Bronchial epithelial cell (primary cell): ENCODE results near the gene POLR2L. TPM values are rescaled to one million over a fixed set of nuclear protein-coding genes. Genes with fewer than 3 reads are reported as not detected.

Source experiments
- DNase-seq: peaks from one replicate; pipeline ENCODE4 v3.0.0-alpha.2; 2010; ENCODE audit warnings: low read depth
- FAIRE-seq: peaks from 2 replicates; lab custom pipeline; 2011; peaks lifted over from hg19 to GRCh38; lab: Jason Lieb, UNC
- H3K27me3 ChIP-seq: 2 replicates; pipeline ENCODE4 v1.5.1; 2011; ENCODE audit warnings: low read length; ENCODE audit not compliant: control insufficient read depth, insufficient read depth
- H3K36me3 ChIP-seq: 2 replicates; pipeline ENCODE4 v1.5.1; 2011; ENCODE audit warnings: low read length; ENCODE audit not compliant: control insufficient read depth, insufficient read depth
- H3K4me3 ChIP-seq: 2 replicates; pipeline ENCODE4 v1.5.1; 2011; ENCODE audit warnings: mild to moderate bottlenecking, low read depth, low read length, control low read depth
- CTCF ChIP-seq: IDR thresholded peaks from 2 replicates; pipeline ENCODE4 v1.5.1; 2011; ENCODE audit warnings: mild to moderate bottlenecking, moderate library complexity, low read length, control low read depth, inconsistent platforms; ENCODE audit not compliant: insufficient read depth, severe bottlenecking
- total RNA-seq: library from RNA; depleted of rRNA; stranded (reverse); fragments of >200 nt; gene quantifications from 2 replicates; pipeline ENCODE4 v1.2.1, GENCODE V29; 2014

POLR2L gene
- total RNA-seq, 1 donor from 2014 or later: 8.7 TPM

DNA sequence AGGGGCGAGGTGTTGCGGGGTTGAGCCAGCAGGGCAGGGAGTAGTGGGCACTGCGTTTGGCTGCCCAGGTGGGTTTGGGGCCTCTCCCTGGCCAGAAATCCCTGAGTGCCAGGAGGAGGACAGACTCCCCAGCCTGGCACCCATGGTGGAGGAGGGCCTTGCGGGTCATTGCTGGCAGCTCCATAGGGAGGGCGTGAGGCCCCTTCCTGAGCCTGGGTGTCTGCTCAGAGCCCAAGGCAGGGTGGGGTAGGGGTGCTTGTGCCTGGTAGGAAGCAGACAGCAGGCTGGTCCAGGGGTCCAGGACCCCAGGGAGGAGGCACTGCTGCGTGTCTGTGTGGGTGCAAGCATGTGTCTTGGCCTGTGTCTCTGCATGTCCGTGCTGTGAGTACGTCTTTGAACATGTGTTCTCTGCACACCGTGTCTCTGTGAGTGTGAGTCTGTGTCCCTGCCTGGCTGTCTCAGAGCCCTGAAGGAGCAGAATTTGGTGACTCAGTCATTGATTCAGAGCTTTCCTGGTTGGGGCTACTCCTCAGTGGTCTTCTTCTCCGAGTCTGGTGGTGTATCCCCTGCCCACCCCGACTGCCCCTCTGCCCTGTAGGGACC, 4.3 kb upstream of the POLR2L start:
- Histone ChIP-seq H3K36me3 (no peaks in the 10 kb centered on the region), H3K27me3 (no peaks in the 10 kb centered on the region), H3K4me3 (no peak overlapping the region)
- peak; percentile 87 for DNase-seq
- FAIRE-seq: peak; percentile 90
- TF ChIP-seq CTCF: no peak

GRCh38 chr11:845872-846495, 3.7 kb upstream of the POLR2L start:
- DNase-seq: no peak
- Histone ChIP-seq H3K4me3 (no peak overlapping the region), H3K36me3 (peaks cover 3% of the 10 kb centered on the region), H3K27me3 (no peaks in the 10 kb centered on the region)
- no peak for FAIRE-seq
- no peak for TF ChIP-seq CTCF

DNA sequence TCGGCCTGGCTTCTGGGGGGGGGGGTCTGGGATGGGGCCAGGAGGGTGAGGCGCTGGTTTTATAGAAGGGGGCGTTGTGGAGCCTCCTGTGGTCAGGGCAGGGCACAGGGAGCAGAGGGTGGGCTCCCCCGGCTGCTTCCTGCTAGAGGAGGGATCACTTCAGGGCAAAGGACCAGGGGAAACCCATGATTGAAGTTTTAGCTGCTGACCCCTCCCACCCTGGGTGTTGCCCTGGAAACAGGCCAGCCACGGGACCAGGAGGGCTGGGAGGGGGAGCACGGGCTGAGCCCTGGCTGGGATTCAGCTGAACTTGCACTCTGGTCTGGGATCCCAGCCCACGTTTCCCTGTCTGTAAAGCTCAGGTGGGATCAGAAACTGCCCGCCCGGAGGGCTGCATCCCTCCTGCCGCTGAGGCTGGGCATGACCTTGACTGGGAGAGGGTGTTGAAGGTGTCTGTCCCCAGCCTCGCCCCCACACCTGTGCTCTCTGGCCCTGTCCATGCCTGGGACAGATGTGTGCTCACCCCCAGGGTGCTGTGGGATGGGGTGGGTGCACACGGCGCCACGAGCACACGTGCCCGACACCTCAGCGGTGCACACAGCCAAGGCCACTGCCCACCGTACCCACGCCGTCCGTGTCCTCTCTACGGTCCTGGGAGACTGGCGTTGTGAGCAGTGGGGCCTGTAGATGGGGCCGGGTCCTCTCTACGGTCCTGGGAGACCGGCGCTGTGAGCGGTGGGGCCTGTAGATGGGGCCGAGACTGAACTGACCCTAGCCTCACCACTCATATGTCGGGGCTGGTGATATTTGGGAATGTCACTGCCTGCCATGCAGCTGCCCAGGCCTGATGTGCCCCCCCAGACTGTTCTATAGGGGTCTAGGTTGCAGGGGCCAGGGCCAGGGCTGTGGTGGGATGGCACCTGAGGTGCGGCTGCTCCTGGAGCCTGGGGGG, 2.6 kb upstream of the POLR2L start:
- DNase-seq (no peak), FAIRE-seq (peak; percentile 72)
- H3K27me3 ChIP-seq: no peaks in the 10 kb centered on the region
- no peak for TF ChIP-seq CTCF
- peak overlapping the region; percentile 4 for H3K4me3 ChIP-seq
- H3K36me3 ChIP-seq: peaks cover 11% of the 10 kb centered on the region

DNA sequence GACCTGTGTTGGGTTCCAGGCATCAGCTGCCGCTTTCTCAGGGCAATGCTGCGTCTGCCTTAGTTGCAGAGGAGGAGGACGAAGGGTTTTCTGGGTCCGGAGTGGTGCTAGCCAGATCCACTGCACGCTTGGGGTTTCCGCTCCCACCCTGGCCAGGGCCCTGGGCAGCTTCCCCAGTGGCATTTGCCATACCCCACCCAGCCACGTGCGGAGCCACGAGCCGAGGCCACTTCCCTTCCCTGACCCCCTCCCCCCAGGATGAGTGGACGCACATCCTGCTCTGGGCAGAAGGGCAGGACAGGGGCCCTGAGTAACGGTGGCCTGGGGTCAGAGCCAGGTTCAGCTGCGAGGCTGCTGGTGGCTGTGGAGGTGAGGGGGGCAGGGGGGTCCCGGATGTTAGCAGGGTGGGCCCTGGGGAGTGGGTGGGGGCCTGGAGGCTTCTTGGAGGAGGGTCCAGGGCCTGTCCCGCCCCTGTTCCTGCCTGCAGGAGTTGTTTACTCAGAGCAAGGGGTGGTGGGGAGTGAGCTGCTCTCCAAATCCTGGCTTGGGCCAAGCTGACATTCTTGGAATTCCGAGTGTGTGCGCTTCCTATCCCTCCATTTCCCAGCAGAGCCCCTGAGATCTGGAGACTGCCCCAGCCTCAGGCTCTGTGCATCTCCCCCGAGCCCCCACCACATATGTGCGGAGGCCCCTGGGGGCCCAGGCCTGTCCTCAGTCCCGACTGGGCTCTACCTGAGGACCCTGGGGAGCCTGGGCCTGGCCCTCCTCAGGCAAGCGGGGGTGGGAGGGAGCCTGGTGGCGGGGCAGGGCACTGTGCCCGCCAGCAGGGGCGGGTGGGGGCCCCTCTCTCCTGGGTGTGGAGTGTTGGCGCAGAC, 1.7 kb upstream of the POLR2L start:
- peak overlapping the region; percentile 52 for H3K4me3 ChIP-seq
- TF ChIP-seq CTCF: no peak
- DNase-seq (peak; percentile 63), FAIRE-seq (no peak)
- no peaks in the 10 kb centered on the region for H3K27me3 ChIP-seq
- H3K36me3 ChIP-seq: peaks cover 16% of the 10 kb centered on the region

- peak; percentile 2 for TF ChIP-seq CTCF
- DNase-seq (no peak), FAIRE-seq (no peak)
- H3K4me3 ChIP-seq: peak overlapping the region; percentile 52
- peaks cover 19% of the 10 kb centered on the region for H3K36me3 ChIP-seq
- no peaks in the 10 kb centered on the region for H3K27me3 ChIP-seq
Measured at GRCh38 chr11:843086-843734, 881 bp upstream of the POLR2L start.
